HAP-1 (cell line): ENCODE results near the gene BBS1.
A peak's percentile ranks its signal among the peaks of the same experiment; 100 is the strongest.
"Not testable (repeated sequence)": the region's sequence is repeated elsewhere in the genome, so short reads cannot be mapped to it uniquely, and the experiment has no call there.

Source experiments
- DNase-seq, 2 experiments: peaks; one replicate each; pipeline ENCODE4 v3.0.0-alpha.2; 2016 to 2020; ENCODE audit warnings: low spot score in 2 of 2
- H3K27me3 ChIP-seq: fragments of 250-450 bp; sonication (Bioruptor Pico); 2 replicates; pipeline ENCODE4 v1.5.1; 2020; ENCODE audit warnings: low read depth, mild to moderate bottlenecking, moderate library complexity
- H3K36me3 ChIP-seq: fragments of 250-450 bp; sonication (Bioruptor Pico); replicated peaks from 2 replicates; pipeline ENCODE4 v1.5.1; 2020; ENCODE audit warnings: mild to moderate bottlenecking
- H3K4me1 ChIP-seq: fragments of 250-450 bp; sonication (Bioruptor Pico); 2 replicates; pipeline ENCODE4 v1.5.1; 2020; ENCODE audit warnings: mild to moderate bottlenecking
- H3K4me3 ChIP-seq: fragments of 250-450 bp; sonication (Bioruptor Pico); 2 replicates; pipeline ENCODE4 v1.5.1; 2020; ENCODE audit warnings: mild to moderate bottlenecking, moderate library complexity
- H3K9me3 ChIP-seq: fragments of 250-450 bp; sonication (Bioruptor Pico); 2 replicates; pipeline ENCODE4 v1.5.1; 2020; ENCODE audit warnings: mild to moderate bottlenecking, moderate library complexity
- in situ Hi-C: fragments of 300-500 bp; cut with MboI; formaldehyde crosslinking; loops from 3 replicates; pipeline ENCODE4 v1.14.3; 2020; ENCODE audit warnings: low sequenced_read_pairs, inconsistent platforms, mixed read lengths

The BBS1 gene

DNA sequence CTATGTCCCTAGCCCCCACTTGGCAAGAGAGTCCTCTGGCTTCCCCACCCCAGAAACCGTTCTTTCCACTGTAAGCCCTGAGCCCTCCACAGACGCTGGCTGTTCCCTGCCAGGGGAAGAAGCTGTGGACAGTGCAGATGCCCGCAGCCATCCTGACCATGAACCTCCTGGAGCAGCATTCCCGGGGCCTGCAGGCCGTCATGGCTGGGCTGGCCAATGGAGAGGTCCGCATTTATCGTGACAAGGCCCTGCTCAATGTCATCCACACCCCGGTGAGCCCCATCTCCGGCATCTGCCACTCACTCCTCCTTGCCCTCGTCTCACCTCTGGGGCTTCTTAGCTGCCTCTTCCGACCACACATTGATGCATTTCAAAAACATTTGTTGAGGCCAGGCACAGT is 13.2 kb downstream of the BBS1 start:
- H3K9me3 ChIP-seq, result no peaks in the 10 kb centered on the region
- H3K4me1 ChIP-seq, result no peaks in the 10 kb centered on the region
- no peak overlapping the region for H3K4me3 ChIP-seq
- peaks cover 36% of the 10 kb centered on the region for H3K36me3 ChIP-seq
- in situ Hi-C loops, result no loop called here
- no peak for DNase-seq
- no peaks in the 10 kb centered on the region for H3K27me3 ChIP-seq

DNA sequence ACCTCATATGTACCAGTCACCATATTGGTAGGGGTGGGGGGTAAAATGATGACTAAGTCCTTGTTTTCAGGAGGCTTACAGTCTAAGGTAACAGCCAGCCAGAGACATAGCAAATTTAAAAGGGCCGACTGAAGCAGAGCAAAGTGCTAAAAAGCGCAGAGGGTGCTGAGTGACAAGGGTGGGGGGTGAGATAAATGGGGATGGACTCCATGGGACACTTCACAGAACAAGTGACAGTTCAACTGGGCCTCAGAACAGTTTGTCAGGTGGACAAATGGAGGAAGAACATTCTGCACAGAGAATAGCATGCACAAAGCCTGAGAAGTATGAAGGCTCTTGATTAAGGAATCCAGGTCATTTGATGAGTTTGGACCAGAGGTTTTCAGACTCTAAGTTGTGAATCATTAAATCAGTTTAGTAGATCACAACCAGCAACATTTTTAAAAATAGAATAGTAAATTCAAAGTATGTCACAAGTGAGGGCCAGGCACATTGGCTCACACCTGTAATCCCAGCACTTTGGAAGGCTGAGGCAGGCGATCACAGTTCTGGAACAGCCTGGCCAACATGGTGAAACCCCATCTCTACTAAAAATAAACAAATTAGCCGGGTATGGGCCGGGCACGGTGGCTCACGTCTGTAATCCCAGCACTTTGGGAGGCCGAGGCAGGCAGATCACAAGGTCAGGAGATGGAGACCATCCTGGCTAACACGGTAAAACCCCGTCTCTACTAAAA is 14.0 kb downstream of the BBS1 start:
- Histone ChIP-seq H3K9me3 (no peaks in the 10 kb centered on the region), H3K4me1 (no peaks in the 10 kb centered on the region), H3K36me3 (peaks cover 36% of the 10 kb centered on the region), H3K27me3 (no peaks in the 10 kb centered on the region), H3K4me3 (no peak overlapping the region)
- DNase-seq, result no peak
- in situ Hi-C loops, result no loop called here

DNA sequence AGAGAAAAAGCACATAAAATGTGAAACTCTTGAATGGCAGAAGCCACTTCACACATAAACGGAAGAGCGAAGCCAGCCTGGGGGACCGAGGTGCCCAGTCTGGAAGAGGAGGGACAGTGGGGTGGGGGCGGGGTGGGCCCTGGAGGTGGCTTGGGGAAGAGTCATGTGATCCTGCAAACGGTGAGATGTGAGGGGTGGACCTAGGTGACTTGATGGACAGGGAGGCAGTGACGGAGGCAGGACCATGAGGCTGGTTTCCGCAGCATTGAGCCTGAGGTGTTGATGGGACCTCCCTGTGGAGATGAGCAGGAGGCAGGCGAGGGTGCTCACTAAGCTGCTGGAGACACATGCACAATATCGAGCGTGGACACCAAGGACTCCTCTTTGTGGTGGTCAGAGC is 18.6 kb downstream of the BBS1 start:
- H3K27me3 ChIP-seq, result no peaks in the 10 kb centered on the region
- H3K9me3 ChIP-seq, result no peaks in the 10 kb centered on the region
- DNase-seq, result no peak
- H3K4me3 ChIP-seq, result no peak overlapping the region
- in situ Hi-C loops, result no loop called here
- H3K4me1 ChIP-seq, result no peaks in the 10 kb centered on the region
- peaks cover 5% of the 10 kb centered on the region; the same call in 1 of the 2 replicates for H3K36me3 ChIP-seq

DNA sequence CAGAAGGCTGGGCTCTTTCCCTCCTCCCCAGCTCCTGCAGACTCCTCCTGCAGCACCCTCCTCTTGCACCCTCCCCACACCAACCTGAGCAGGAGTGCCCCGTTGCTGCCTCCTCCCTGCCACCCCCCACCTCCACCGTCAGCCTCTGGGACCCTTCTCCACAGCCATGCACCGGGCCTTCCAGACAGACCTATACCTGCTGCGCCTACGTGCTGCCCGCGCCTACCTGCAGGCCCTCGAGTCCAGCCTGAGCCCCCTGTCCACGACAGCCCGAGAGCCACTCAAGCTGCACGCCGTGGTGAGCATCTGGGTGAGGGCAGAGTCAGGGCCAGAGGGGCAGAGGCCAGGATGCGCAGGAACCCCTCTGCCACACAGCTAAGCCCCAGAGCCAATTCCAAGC is 19.2 kb downstream of the BBS1 start:
- H3K36me3 ChIP-seq, result peaks cover 5% of the 10 kb centered on the region; the same call in 1 of the 2 replicates
- H3K9me3 ChIP-seq, result no peaks in the 10 kb centered on the region
- DNase-seq, result no peak
- H3K4me1 ChIP-seq, result no peaks in the 10 kb centered on the region
- no peaks in the 10 kb centered on the region for H3K27me3 ChIP-seq
- in situ Hi-C loops, result no loop called here
- H3K4me3 ChIP-seq, result no peak overlapping the region

DNA sequence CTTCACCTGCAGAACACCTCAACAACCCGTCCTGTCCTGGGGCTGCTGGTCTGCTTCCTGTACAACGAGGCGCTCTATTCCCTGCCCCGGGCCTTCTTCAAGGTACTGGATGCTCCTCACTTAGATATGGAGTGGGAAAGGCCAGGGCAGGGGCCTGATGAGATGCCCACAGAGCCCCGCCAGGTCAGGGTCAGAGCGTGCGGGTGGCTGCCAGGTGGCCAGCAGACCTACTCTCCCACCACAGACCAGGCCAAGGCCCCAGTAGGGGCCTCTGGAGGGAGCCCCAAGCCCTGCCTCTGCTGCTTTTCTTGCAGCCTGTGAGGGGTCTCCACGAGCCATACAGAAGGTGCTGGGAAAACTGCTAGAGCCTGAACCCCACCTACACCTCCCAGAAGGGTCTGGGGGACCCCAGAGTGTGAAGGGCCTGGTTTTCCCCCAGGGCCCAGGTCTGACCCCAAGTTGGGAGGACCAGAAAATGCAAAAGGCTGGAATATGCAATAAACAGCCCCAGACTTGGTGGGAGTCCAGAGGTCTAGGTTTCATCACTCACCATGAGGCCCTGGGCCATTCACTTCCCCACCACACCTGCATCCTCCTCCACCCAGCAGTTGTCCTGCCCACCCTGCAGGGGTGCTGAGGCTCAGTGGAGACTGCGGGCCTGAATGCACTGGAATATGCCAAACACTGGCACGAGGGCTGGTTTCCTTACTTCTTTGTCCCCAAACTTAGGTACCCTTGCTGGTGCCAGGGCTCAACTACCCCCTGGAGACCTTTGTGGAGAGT is 20.7 kb downstream of the BBS1 start:
- DNase-seq, result no peak
- peaks cover 5% of the 10 kb centered on the region; the same call in 1 of the 2 replicates for H3K36me3 ChIP-seq
- H3K27me3 ChIP-seq, result no peaks in the 10 kb centered on the region
- in situ Hi-C loops, result no loop called here
- no peaks in the 10 kb centered on the region for H3K9me3 ChIP-seq
- no peak overlapping the region for H3K4me3 ChIP-seq
- no peaks in the 10 kb centered on the region for H3K4me1 ChIP-seq

DNA sequence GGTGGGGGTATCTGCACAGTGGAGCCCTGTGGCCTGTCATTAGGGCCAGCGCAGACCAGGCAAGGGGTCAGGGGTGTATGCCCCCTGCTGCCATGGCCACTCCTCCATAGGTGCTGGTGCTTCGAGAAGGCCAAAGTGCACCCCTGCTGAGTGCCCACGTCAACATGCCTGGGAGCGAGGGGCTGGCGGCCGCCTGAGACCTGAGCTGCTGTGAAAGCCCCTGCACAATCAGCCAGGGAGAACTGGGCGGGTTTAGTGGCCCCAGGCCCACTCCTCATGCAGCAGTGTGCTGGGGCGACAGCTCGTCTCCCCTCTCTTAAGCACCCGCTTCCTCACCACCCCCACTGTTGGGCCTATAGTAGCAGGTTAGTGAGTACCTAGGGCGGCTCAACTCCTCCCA is 21.4 kb downstream of the BBS1 start:
- peaks cover 5% of the 10 kb centered on the region; the same call in 1 of the 2 replicates for H3K36me3 ChIP-seq
- DNase-seq, result no peak
- no peaks in the 10 kb centered on the region for H3K4me1 ChIP-seq
- in situ Hi-C loops, result no loop called here
- no peaks in the 10 kb centered on the region for H3K27me3 ChIP-seq
- no peaks in the 10 kb centered on the region for H3K9me3 ChIP-seq
- H3K4me3 ChIP-seq, result no peak overlapping the region

DNA sequence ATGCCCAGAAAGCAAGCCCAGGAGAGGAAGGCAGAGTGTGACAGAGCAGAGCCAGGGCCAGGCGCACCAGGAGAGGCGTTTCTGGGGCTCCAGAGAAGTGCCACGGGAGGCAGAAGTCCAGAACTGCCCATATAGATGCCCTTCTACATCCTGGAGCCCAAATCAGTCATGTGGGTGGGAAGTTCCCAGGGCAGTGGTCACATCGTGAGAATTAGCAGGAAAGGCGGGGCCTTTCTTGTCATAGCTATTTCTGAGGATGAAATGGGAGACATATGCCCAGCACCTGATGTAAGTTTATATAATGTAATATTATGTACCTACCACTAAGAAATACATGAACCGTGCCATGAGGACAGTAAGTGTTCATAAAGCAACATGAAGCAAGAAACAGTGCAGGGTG is 22.3 kb downstream of the BBS1 start:
- Histone ChIP-seq H3K9me3 (no peaks in the 10 kb centered on the region), H3K4me3 (no peak overlapping the region), H3K36me3 (peaks cover 5% of the 10 kb centered on the region; the same call in 1 of the 2 replicates), H3K4me1 (no peaks in the 10 kb centered on the region), H3K27me3 (no peaks in the 10 kb centered on the region)
- DNase-seq, result no peak
- in situ Hi-C loops, result no loop called here

DNA sequence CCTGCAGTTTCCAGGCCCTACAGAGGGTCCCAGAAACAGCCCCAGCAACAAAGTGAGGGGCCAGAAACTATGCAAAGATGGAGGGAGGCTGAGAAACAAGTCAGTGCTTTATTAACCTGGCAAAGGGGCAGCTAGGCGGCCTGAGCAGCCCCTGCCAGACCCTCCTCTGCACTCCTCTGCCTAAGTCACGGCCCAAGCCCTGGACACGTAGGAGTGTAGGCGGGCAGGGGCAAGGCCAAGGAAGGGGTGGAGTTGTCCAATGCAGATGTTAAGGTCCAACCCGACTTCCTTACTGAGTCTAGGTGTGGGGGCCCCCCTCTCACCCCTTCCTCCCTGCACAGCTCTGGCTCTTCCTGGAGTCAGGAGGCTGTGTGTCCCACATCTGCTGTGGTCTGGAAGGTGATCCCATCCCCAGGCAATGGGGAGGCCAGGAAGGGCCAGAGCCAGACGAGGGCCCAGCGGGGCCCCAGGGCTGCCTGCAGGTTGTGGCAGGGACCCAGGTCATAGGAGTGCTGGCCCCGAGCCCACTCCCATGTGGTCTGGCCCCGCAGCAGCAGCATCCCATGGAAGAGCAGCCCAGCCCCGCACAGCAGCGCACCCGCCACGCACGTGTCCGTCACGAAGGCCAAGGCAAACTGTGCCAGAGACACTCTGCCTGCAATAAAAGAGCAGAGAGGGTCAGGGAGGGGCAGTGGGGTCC is 28.9 kb downstream of the BBS1 start:
- H3K4me1 ChIP-seq, result peaks cover 6% of the 10 kb centered on the region
- no peak for DNase-seq
- H3K36me3 ChIP-seq, result peaks cover 16% of the 10 kb centered on the region
- no peaks in the 10 kb centered on the region for H3K27me3 ChIP-seq
- in situ Hi-C loops, result no loop called here
- no peak overlapping the region for H3K4me3 ChIP-seq
- no peaks in the 10 kb centered on the region for H3K9me3 ChIP-seq

DNA sequence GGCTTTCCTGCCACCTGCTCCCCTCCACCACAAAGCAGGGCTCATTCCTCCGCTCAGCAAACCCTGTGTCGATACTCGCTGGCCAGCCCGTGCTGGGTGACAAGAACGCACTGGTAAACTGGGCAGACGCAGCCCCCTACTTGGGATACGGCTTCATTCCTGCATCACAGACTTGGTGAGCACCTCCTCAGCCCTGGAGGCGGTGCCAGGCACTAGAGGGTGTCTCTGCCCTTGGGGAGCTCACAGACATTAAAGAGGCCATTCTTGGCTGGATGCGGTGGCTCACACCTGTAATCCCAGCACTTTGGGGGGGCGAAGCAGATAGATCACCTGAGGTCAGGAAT is 29.4 kb downstream of the BBS1 start:
- Histone ChIP-seq H3K4me3 (no peak overlapping the region), H3K36me3 (peaks cover 16% of the 10 kb centered on the region), H3K9me3 (no peaks in the 10 kb centered on the region), H3K27me3 (no peaks in the 10 kb centered on the region), H3K4me1 (peaks cover 12% of the 10 kb centered on the region)
- in situ Hi-C loops, result no loop called here
- DNase-seq, result no peak

DNA sequence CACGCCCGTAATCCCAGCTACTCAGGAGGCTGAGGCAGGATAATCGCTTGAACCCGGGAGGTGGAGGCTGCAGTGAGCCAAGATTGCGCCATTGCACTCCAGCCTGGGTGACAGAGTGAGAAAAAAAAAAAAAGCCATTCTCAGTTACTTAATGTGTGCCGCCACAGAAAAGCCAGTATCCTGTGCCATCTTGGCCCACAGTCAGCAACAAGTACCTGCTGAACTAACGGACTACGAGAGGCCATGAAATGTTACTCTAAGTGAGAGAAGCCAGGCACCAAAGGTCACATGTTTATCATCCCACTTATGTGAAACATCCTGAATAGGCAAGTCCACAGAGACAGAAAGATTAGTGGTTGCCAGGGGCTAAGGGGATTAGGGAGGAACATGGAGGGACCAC is 30.2 kb downstream of the BBS1 start:
- Histone ChIP-seq H3K4me1 (peaks cover 12% of the 10 kb centered on the region), H3K36me3 (peaks cover 16% of the 10 kb centered on the region)
- H3K4me3 ChIP-seq, in situ Hi-C loops, H3K9me3 ChIP-seq, H3K27me3 ChIP-seq, DNase-seq: not testable (repeated sequence)

DNA sequence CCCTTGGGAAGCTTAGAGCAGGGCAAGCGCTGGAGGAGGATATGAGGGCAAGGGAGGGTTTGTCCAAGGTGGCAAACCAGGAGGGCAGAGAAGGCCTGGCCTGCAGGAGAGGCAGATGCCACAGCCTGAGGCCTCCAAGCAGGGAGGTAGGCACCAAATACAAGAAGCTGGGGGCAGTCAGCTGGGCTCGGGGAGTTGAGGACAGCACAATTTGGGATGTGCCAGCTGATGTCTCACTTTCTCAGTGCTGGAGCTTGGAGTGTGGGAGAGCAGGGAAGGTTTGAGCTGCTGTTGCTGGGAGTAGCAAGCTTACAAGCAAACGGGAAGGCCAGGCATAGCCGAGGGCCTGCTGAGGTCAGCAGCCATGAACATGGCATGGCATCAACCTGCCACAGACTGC is 31.5 kb downstream of the BBS1 start:
- Histone ChIP-seq H3K4me3 (no peak overlapping the region), H3K9me3 (no peaks in the 10 kb centered on the region), H3K27me3 (no peaks in the 10 kb centered on the region), H3K36me3 (peaks cover 16% of the 10 kb centered on the region), H3K4me1 (peaks cover 12% of the 10 kb centered on the region)
- in situ Hi-C loops, result no loop called here
- no peak for DNase-seq

DNA sequence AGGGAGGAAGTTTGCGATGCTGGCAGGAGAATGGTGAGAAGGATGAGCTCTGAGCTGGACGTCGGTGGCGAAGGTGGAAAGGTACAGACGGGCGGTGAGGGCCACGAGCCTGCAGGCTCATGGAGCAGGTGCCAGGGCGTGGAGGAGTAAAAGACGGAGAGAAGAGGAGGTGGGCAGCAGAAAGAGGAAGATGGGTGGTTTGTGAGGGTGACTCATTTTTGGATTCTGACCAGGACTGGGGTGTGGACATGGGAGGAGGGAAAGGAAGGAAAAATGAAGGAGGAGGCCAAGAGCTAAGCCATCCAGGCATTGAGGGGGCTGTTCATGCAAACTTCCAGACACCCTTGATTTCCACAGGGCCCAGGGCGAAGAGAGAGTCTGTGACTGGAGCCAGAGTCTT is 31.9 kb downstream of the BBS1 start:
- in situ Hi-C loops, result no loop called here
- peaks cover 16% of the 10 kb centered on the region for H3K36me3 ChIP-seq
- H3K27me3 ChIP-seq, result no peaks in the 10 kb centered on the region
- DNase-seq, result no peak
- no peak overlapping the region for H3K4me3 ChIP-seq
- peaks cover 12% of the 10 kb centered on the region for H3K4me1 ChIP-seq
- H3K9me3 ChIP-seq, result no peaks in the 10 kb centered on the region

DNA sequence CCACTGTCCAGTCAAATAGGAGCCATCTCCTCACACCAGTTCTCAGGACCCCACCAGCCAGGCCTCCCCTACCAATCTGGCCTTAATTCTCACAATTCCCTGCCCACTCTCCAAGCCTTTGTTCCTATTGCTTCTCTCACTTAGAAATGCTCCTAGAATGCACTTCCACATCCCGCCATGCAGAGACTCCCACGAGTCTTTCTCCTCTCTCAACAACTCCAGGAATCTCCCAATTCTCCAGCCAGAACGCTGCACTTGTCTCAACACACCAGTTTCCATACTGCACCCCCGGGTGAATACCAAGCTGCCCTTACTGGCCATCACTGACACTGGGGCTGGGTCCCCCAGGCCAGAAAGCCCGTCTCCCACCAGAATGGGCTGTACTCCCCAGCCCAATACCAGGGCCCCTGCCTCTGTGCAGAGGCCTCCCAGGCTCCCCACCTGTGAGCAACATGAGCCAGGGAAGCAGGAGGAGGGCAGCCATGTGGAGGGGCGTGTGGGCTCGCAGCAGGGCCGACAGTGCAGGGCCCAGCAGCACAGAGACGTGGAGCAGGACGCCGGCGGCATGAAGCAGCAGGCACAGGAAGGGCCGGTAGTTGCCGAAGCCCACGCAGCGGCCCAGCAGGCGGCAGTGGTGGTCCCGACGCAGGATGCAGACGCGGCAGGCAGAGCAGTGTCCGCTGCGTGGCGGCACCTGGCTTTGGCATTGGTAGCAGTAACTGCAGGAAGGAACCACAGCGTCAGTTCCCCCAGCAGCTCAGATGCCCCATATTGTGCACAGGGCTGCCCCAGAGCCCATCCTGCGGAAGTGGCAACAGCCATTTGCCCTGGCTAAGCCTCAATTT is 33.0 kb downstream of the BBS1 start:
- H3K4me1 ChIP-seq, result peaks cover 12% of the 10 kb centered on the region
- no peaks in the 10 kb centered on the region for H3K9me3 ChIP-seq
- peak overlapping the region; percentile 16 for H3K4me3 ChIP-seq
- H3K36me3 ChIP-seq, result peaks cover 16% of the 10 kb centered on the region
- no peaks in the 10 kb centered on the region for H3K27me3 ChIP-seq
- DNase-seq, result peak; percentile 68 to 86
- in situ Hi-C loops, result no loop called here
